Peyer's patch (tissue), 4 donors: Measurements from ENCODE around the gene RAD51D.

Experiments
- POLR2A ChIP-seq, 2 donors: fragments of 450-650 bp; IDR thresholded peaks; one replicate each; pipeline ENCODE4 v1.5.1; 2017; ENCODE audit warnings: antibody characterized with exemption in 2 of 2, mild to moderate bottlenecking in 2 of 2, moderate library complexity in 2 of 2
- TF ChIP-seq, protein P1 (sequence below), 6 experiments: fragments of 450-650 bp in 4 of 6; fragments of 200-600 bp in 2 of 6; sonication (generic) in 1 of 6; IDR thresholded peaks; one replicate each; pipeline ENCODE4 v1.5.1; 2017 to 2019; ENCODE audit warnings: antibody characterized with exemption in 6 of 6, mild to moderate bottlenecking in 3 of 6, moderate library complexity in 1 of 6

DNA sequence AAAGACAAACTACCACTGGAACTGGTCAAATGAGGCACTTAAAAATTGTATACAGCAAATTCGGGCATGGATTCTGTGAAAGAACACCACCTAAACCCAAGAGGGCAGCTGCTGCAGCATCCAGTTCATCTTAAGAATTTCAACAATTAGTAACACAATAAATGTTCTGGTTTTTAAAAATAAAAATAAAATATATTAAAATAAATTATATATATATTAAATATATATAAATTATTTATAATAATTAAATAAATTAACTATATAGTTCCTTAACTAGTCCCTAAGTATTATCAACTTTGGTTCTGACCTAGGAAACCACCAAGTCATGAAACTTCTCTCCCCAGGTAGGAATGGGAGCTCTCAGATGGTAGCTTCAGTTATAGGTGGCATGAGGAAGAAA is 42.8 kb downstream of the RAD51D start:
- TF ChIP-seq, protein P1, sequence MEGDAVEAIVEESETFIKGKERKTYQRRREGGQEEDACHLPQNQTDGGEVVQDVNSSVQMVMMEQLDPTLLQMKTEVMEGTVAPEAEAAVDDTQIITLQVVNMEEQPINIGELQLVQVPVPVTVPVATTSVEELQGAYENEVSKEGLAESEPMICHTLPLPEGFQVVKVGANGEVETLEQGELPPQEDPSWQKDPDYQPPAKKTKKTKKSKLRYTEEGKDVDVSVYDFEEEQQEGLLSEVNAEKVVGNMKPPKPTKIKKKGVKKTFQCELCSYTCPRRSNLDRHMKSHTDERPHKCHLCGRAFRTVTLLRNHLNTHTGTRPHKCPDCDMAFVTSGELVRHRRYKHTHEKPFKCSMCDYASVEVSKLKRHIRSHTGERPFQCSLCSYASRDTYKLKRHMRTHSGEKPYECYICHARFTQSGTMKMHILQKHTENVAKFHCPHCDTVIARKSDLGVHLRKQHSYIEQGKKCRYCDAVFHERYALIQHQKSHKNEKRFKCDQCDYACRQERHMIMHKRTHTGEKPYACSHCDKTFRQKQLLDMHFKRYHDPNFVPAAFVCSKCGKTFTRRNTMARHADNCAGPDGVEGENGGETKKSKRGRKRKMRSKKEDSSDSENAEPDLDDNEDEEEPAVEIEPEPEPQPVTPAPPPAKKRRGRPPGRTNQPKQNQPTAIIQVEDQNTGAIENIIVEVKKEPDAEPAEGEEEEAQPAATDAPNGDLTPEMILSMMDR (IDR thresholded peaks at IDR 0.05) = no peak
- no peak for TF ChIP-seq POLR2A (IDR thresholded peaks at IDR 0.05)
